GM18868 (cell line): ENCODE measurements around the gene ZNF396.

ENCODE experiments used
- ATAC-seq: cut with Tn5 transposase; IDR thresholded peaks from one replicate; pipeline ENCODE4 v1.9.1; 2021; ENCODE audit warnings: mild to moderate bottlenecking, moderate library complexity; ENCODE audit not compliant: unreplicated experiment

The ZNF396 gene

GRCh38 chr18:35386600-35387100, 9.5 kb upstream of the ZNF396 start:
- peak; percentile 84 for ATAC-seq

- ATAC-seq: no peak
Observed at GRCh38 chr18:35383136-35383535, 6.0 kb upstream of the ZNF396 start.

GRCh38 chr18:35379421-35379820, 2.3 kb upstream of the ZNF396 start:
- no peak for ATAC-seq

- ATAC-seq: no peak
Observed at GRCh38 chr18:35378574-35378896, 1.4 kb upstream of the ZNF396 start.

GRCh38 chr18:35377875-35378573, 887 bp upstream of the ZNF396 start:
- no peak for ATAC-seq

- peak; percentile 46 for ATAC-seq
Observed at GRCh38 chr18:35376393-35376741, 770 bp downstream of the ZNF396 start.

GRCh38 chr18:35374708-35375107, 2.4 kb downstream of the ZNF396 start:
- no peak for ATAC-seq

GRCh38 chr18:35371412-35372195, 5.5 kb downstream of the ZNF396 start:
- ATAC-seq: no peak

- ATAC-seq: no peak
Observed at GRCh38 chr18:35369126-35369525, 8.0 kb downstream of the ZNF396 start.

- ATAC-seq: no peak
Observed at GRCh38 chr18:35368595-35368994, 8.5 kb downstream of the ZNF396 start.

GRCh38 chr18:35362531-35362930, 14.6 kb downstream of the ZNF396 start:
- ATAC-seq: no peak

GRCh38 chr18:35361570-35362321, 15.4 kb downstream of the ZNF396 start:
- no peak for ATAC-seq

GRCh38 chr18:35355140-35355618, 22.0 kb downstream of the ZNF396 start:
- ATAC-seq: peak; percentile 100

GRCh38 chr18:35352778-35353177, 24.4 kb downstream of the ZNF396 start:
- ATAC-seq: no peak

GRCh38 chr18:35352283-35352682, 24.9 kb downstream of the ZNF396 start:
- ATAC-seq: no peak

GRCh38 chr18:35348001-35348400, 29.1 kb downstream of the ZNF396 start:
- no peak for ATAC-seq

- no peak for ATAC-seq
Observed at GRCh38 chr18:35345950-35346349, 31.2 kb downstream of the ZNF396 start.

- ATAC-seq: peak; percentile 40
Observed at GRCh38 chr18:35345460-35345921, 31.6 kb downstream of the ZNF396 start.

- ATAC-seq: no peak
Observed at GRCh38 chr18:35344736-35345459, 32.2 kb downstream of the ZNF396 start.

- peak; percentile 92 for ATAC-seq
Observed at GRCh38 chr18:35343936-35344735, 33.0 kb downstream of the ZNF396 start, which contains the start of gene ZNF24. ZNF24 (minus strand) TSS chr18:35344420; CDS start chr18:35340650, 3,770 bp downstream.
